22Rv1 (cell line): ENCODE data around the gene C16orf54.

ENCODE experiments used
- ZFX ChIP-seq: fragments of 450-650 bp; IDR thresholded peaks from 2 replicates; pipeline ENCODE4 v1.6.1; 2017; ENCODE audit warnings: antibody characterized with exemption, borderline replicate concordance
- TF ChIP-seq, protein P1 (sequence below): fragments of 450-650 bp; IDR thresholded peaks from 2 replicates; pipeline ENCODE4 v1.5.1; 2017; ENCODE audit warnings: mild to moderate bottlenecking

DNA sequence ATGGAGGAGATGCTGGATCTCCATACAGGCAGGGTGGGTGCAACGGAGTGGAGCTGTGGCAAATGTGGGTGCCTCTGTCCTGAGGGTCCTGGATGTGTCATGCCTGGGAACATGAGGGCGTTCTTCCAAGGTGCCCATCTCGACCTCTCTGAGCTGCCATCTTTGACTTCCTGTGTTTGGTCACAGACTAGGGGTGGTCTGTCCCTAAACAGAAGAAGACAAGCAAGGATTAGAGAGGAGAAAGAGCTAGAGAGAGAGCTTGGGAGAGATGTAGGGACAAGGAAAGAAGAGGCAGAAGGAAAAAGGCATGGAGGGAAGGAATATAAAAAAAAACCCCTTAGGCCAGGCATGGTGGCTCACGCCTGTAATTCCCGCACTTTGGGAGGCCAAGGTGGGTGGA is 28.9 kb upstream of the C16orf54 start:
- TF ChIP-seq, protein P1, sequence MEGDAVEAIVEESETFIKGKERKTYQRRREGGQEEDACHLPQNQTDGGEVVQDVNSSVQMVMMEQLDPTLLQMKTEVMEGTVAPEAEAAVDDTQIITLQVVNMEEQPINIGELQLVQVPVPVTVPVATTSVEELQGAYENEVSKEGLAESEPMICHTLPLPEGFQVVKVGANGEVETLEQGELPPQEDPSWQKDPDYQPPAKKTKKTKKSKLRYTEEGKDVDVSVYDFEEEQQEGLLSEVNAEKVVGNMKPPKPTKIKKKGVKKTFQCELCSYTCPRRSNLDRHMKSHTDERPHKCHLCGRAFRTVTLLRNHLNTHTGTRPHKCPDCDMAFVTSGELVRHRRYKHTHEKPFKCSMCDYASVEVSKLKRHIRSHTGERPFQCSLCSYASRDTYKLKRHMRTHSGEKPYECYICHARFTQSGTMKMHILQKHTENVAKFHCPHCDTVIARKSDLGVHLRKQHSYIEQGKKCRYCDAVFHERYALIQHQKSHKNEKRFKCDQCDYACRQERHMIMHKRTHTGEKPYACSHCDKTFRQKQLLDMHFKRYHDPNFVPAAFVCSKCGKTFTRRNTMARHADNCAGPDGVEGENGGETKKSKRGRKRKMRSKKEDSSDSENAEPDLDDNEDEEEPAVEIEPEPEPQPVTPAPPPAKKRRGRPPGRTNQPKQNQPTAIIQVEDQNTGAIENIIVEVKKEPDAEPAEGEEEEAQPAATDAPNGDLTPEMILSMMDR: no peak
- TF ChIP-seq ZFX: no peak
